ENCODE measurements around the gene SALL1.

- TF ChIP-seq CTCF (IDR thresholded peaks at IDR 0.05 in 4 of 5, conservative IDR thresholded peaks at IDR 0.05 in 1 of 5) (no peak), POLR2A (IDR thresholded peaks at IDR 0.05) (no peak)
Measured at GRCh38 chr16:51143196-51143977, 7.7 kb downstream of the SALL1 start.

All from gastrocnemius medialis (tissue), 4 donors.